Measurements from ENCODE around the gene CCDC127. TPM values are rescaled to one million over a fixed set of nuclear protein-coding genes. Genes with fewer than 3 reads are reported as not detected.
"Not testable (repeated sequence)": the region's sequence is repeated elsewhere in the genome, so short reads cannot be mapped to it uniquely, and the experiment has no call there.

CCDC127 gene
- total and polyA plus RNA-seq, 2 donors (not counting 3 experiments of a cell fraction or from before 2014, with no cell fraction given) = 3.4 to 6.3 TPM

GRCh38 chr5:256347-256746 lies 38.4 kb upstream of the CCDC127 start:
- H3K4me3 ChIP-seq (replicated peaks in 1 of 3; ENCODE audit: insufficient read depth in 1 of 3, low read depth in 1 of 3, low read length in 3 of 3); DNase-seq (ENCODE audit: low read depth, low spot score); BruUV-seq (replicated peaks); H3K9me3 ChIP-seq (replicated peaks; ENCODE audit: control insufficient read depth, insufficient read depth, low read length); H4K20me1 ChIP-seq (replicated peaks; ENCODE audit: control insufficient read depth, extremely low read depth, insufficient read depth, low read length); FAIRE-seq; H3K9me1 ChIP-seq (replicated peaks; ENCODE audit: control insufficient read depth, extremely low read depth, insufficient read depth, low read length); H3K79me2 ChIP-seq (ENCODE audit: control insufficient read depth, insufficient read depth, low read length); intact Hi-C loops (cut with micrococcal nuclease); H3K27ac ChIP-seq (ENCODE audit: insufficient read depth, low read depth, low read length); POLR2A ChIA-PET; H3K4me2 ChIP-seq (ENCODE audit: insufficient read depth, low read length); H3K27me3 ChIP-seq (ENCODE audit: control insufficient read depth in 2 of 2, insufficient read depth in 2 of 2, low read length in 2 of 2); H3K9ac ChIP-seq (replicated peaks; ENCODE audit: extremely low read depth, insufficient read depth, low read length); dilution Hi-C loops (cut with MboI; ENCODE audit: extremely low pct_ligation_motif_present, low sequenced_read_pairs); H2AFZ ChIP-seq (ENCODE audit: low read depth, low read length): not testable (repeated sequence)
- Histone ChIP-seq H3K4me1 (ENCODE audit: control insufficient read depth, extremely low read depth, insufficient read depth, low read length) (peaks cover 16% of the 10 kb centered on the region), H3K36me3 (ENCODE audit: control insufficient read depth in 2 of 2, extremely low read depth in 1 of 2, insufficient read depth in 2 of 2, low read length in 2 of 2) (peaks cover 7 to 22% of the 10 kb centered on the region in 2 experiments)
- CTCF ChIA-PET = interaction anchor here (0.6 to 0.9 kb wide), 2 partner anchors 62 to 68 kb away, joined by 3 read pairs; no protein-coding TSS in a partner anchor

- BruUV-seq (replicated peaks); dilution Hi-C loops (cut with MboI; ENCODE audit: extremely low pct_ligation_motif_present, low sequenced_read_pairs): not testable (repeated sequence)
These were observed 37.2 kb upstream of the CCDC127 start for GRCh38 chr5:255116-255515.

DNA sequence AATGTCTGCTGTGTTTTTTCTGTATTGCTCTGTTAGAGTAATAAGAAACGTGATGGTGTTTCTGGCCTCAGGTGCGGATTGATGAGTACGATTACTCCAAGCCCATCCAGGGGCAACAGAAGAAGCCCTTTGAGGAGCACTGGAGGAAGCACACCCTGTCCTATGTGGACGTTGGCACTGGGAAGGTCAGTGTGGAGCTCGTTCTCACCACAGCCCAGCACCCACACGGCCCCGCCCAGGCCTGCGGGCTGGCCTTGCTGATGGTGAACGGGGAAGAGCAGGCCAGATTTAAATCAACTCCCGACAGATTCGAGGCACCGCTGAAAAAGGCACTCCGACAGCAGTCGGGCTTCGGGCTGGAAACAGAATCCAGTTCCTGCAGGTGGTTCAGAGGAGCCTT lies 36.4 kb upstream of the CCDC127 start:
- intact Hi-C loops (cut with micrococcal nuclease); H3K4me3 ChIP-seq (replicated peaks in 1 of 3; ENCODE audit: insufficient read depth in 1 of 3, low read depth in 1 of 3, low read length in 3 of 3); H3K27ac ChIP-seq (ENCODE audit: insufficient read depth, low read depth, low read length); DNase-seq (ENCODE audit: low read depth, low spot score); BruUV-seq (replicated peaks); CTCF ChIA-PET; H3K9ac ChIP-seq (replicated peaks; ENCODE audit: extremely low read depth, insufficient read depth, low read length); POLR2A ChIA-PET; H3K79me2 ChIP-seq (ENCODE audit: control insufficient read depth, insufficient read depth, low read length); H3K9me3 ChIP-seq (replicated peaks; ENCODE audit: control insufficient read depth, insufficient read depth, low read length); H3K9me1 ChIP-seq (replicated peaks; ENCODE audit: control insufficient read depth, extremely low read depth, insufficient read depth, low read length); H2AFZ ChIP-seq (ENCODE audit: low read depth, low read length); H3K27me3 ChIP-seq (ENCODE audit: control insufficient read depth in 2 of 2, insufficient read depth in 2 of 2, low read length in 2 of 2); FAIRE-seq; H3K4me2 ChIP-seq (ENCODE audit: insufficient read depth, low read length); dilution Hi-C loops (cut with MboI; ENCODE audit: extremely low pct_ligation_motif_present, low sequenced_read_pairs); H4K20me1 ChIP-seq (replicated peaks; ENCODE audit: control insufficient read depth, extremely low read depth, insufficient read depth, low read length): not testable (repeated sequence)
- H3K36me3 ChIP-seq (ENCODE audit: control insufficient read depth in 2 of 2, extremely low read depth in 1 of 2, insufficient read depth in 2 of 2, low read length in 2 of 2) = peaks cover 9 to 23% of the 10 kb centered on the region in 2 experiments
- peaks cover 17% of the 10 kb centered on the region for H3K4me1 ChIP-seq (ENCODE audit: control insufficient read depth, extremely low read depth, insufficient read depth, low read length)

More at GRCh38 chr5:255116-255515, 37.2 kb upstream of the CCDC127 start:
- CTCF ChIA-PET; H3K9ac ChIP-seq (replicated peaks; ENCODE audit: extremely low read depth, insufficient read depth, low read length); FAIRE-seq; H2AFZ ChIP-seq (ENCODE audit: low read depth, low read length); POLR2A ChIA-PET; H3K4me2 ChIP-seq (ENCODE audit: insufficient read depth, low read length); H3K9me1 ChIP-seq (replicated peaks; ENCODE audit: control insufficient read depth, extremely low read depth, insufficient read depth, low read length); H3K9me3 ChIP-seq (replicated peaks; ENCODE audit: control insufficient read depth, insufficient read depth, low read length); DNase-seq (ENCODE audit: low read depth, low spot score); H3K27me3 ChIP-seq (ENCODE audit: control insufficient read depth in 2 of 2, insufficient read depth in 2 of 2, low read length in 2 of 2); intact Hi-C loops (cut with micrococcal nuclease); H3K27ac ChIP-seq (ENCODE audit: insufficient read depth, low read depth, low read length); H3K4me3 ChIP-seq (replicated peaks in 1 of 3; ENCODE audit: insufficient read depth in 1 of 3, low read depth in 1 of 3, low read length in 3 of 3); H4K20me1 ChIP-seq (replicated peaks; ENCODE audit: control insufficient read depth, extremely low read depth, insufficient read depth, low read length); H3K79me2 ChIP-seq (ENCODE audit: control insufficient read depth, insufficient read depth, low read length): not testable (repeated sequence)
- peaks cover 17% of the 10 kb centered on the region for H3K4me1 ChIP-seq (ENCODE audit: control insufficient read depth, extremely low read depth, insufficient read depth, low read length)
- H3K36me3 ChIP-seq (ENCODE audit: control insufficient read depth in 2 of 2, extremely low read depth in 1 of 2, insufficient read depth in 2 of 2, low read length in 2 of 2) = peaks cover 9 to 23% of the 10 kb centered on the region in 2 experiments

Data from endothelial cell of umbilical vein (primary cell).